ENCODE measurements around the gene ZBTB33. TPM values are rescaled to one million over a fixed set of nuclear protein-coding genes. Genes with fewer than 3 reads are reported as not detected.

The ZBTB33 gene, protein sequence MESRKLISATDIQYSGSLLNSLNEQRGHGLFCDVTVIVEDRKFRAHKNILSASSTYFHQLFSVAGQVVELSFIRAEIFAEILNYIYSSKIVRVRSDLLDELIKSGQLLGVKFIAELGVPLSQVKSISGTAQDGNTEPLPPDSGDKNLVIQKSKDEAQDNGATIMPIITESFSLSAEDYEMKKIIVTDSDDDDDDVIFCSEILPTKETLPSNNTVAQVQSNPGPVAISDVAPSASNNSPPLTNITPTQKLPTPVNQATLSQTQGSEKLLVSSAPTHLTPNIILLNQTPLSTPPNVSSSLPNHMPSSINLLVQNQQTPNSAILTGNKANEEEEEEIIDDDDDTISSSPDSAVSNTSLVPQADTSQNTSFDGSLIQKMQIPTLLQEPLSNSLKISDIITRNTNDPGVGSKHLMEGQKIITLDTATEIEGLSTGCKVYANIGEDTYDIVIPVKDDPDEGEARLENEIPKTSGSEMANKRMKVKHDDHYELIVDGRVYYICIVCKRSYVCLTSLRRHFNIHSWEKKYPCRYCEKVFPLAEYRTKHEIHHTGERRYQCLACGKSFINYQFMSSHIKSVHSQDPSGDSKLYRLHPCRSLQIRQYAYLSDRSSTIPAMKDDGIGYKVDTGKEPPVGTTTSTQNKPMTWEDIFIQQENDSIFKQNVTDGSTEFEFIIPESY
- total RNA-seq (2021), result 19.1 and 29.0 TPM in 2 replicates
- percentile 88 among the genes with signal in this experiment for Bru-seq, nascent RNA
- percentile 98 among the genes with signal in this experiment for BruChase-seq, experiment 1, labeled RNA remaining after a 2-hour chase
- percentile 97 among the genes with signal in this experiment for BruChase-seq, experiment 2, labeled RNA remaining after a 6-hour chase
- long read RNA-seq, full-length matches to known transcripts, result 21 of 24 reads
- long read RNA-seq, partial matches to known transcripts, result 0 of 24 reads
- long read RNA-seq, other reads (novel, unspliced or antisense), result 3 of 24 reads

DNA sequence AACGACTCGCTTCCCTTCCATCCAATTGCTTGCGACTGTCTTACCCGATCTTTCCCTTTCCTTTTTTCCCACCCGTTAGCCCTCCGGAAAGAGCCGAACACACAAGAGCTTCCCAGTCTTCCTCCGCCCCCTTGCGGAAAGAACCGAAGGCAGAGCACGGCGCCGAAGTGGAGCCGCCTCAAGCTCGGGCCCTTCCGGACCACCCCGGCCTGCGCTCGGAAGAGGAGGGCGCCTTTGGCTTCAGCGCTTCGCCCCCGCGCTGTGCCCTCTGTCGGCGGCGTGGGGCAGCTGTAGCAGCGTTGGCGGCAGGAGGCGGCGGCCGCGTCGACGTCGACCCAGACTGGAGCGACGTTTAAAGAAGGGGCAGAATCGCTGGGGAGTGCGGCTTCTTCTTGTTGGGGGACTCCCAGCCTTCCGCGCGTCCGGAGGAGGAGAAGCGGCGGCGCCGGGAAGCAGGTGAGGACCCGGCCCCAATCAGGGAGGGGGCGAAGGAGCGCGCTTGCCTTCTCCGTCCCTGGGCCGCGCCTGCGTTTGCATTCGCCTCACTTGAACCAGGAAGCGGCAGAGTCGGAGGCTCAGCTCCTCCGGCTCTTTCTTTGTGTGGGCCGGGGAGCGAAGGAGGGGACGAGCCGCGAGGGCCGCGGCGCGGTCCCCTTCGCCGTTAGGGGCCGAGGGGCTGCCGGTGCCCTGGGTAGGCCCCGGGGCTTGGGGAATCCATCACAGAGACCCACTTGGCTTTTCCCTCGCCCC lies at the start of gene ZBTB33:
TSS of gene ZBTB33 (plus strand) at position 291 of the 750 bp plus-strand sequence. CDS start 2,604 bp downstream, outside the sequence.
- Histone ChIP-seq H3K27me3 (ENCODE audit: insufficient read depth, low read depth) (no peaks in the 10 kb centered on the region), H3K4me1 (replicated peaks; ENCODE audit: insufficient read depth) (peaks cover 14% of the 10 kb centered on the region), H3K79me2 (ENCODE audit: low read depth) (peaks cover 40% of the 10 kb centered on the region), H3K27ac (peak within 1 kb of the TSS; percentile 83), H3F3A (ENCODE audit: insufficient read depth, low read depth) (peaks cover 7% of the 10 kb centered on the region; the same call in 1 of the 2 replicates), H4K20me1 (ENCODE audit: insufficient read depth) (peaks cover 14% of the 10 kb centered on the region; the same call in 1 of the 2 replicates), H3K4me3 (peak within 1 kb of the TSS; percentile 75), H2AFZ (peak within 1 kb of the TSS; percentile 91), H3K9me3 (ENCODE audit: insufficient read depth, low read depth) (no peaks in the 10 kb centered on the region), H3K9me2 (ENCODE audit: insufficient read depth) (no peaks in the 10 kb centered on the region), H3K4me2 (peak within 1 kb of the TSS; percentile 91), H3K36me3 (ENCODE audit: low read depth) (peaks cover 27% of the 10 kb centered on the region)
- CTCF ChIA-PET, result interaction anchor here (0.6 to 1.0 kb wide), 4 partner anchors 25 to 235 kb away, joined by 3 to 5 read pairs (median 3); no protein-coding TSS in a partner anchor
- intact Hi-C loops (cut with micrococcal nuclease; ENCODE audit: unreplicated experiment), result loop anchor here (1.0 to 5.0 kb wide), 3 partner anchors 59 to 217 kb away; partner anchors contain the start of gene LAMP2
- no peak for TF ChIP-seq EZH2 (IDR thresholded peaks at IDR 0.05; ENCODE audit: low read depth)
- TF ChIP-seq, protein P1, sequence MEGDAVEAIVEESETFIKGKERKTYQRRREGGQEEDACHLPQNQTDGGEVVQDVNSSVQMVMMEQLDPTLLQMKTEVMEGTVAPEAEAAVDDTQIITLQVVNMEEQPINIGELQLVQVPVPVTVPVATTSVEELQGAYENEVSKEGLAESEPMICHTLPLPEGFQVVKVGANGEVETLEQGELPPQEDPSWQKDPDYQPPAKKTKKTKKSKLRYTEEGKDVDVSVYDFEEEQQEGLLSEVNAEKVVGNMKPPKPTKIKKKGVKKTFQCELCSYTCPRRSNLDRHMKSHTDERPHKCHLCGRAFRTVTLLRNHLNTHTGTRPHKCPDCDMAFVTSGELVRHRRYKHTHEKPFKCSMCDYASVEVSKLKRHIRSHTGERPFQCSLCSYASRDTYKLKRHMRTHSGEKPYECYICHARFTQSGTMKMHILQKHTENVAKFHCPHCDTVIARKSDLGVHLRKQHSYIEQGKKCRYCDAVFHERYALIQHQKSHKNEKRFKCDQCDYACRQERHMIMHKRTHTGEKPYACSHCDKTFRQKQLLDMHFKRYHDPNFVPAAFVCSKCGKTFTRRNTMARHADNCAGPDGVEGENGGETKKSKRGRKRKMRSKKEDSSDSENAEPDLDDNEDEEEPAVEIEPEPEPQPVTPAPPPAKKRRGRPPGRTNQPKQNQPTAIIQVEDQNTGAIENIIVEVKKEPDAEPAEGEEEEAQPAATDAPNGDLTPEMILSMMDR (conservative IDR thresholded peaks at IDR 0.05), result peak; percentile 82
- BruUV-seq (replicated peaks), result no TSS peak
- DNase-seq, result peak; percentile 92 to 96
- POLR2A ChIA-PET (ENCODE audit: unreplicated experiment), result interaction anchor here (0.6 to 1.4 kb wide), 3 partner anchors 10 to 218 kb away, joined by 4 to 7 read pairs (median 5); no protein-coding TSS in a partner anchor

DNA sequence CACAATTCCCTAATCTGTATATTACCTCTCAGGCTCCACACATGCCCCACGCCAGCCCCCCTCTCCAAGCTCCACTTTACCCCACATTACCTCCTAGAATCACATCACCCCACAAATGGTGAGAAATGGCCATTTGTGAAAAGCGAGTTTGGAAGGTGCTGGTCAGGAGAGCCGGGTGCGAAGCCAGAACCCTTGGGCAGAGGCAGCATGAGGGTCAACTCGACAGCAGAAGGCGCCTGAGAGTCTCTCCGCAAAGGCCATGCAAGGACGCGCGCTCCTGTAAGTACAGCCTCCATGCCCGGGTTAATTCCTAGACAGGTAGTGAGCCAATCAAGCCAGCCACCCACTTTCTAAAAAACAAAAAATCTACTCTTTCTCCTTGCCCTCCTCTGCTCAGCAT lies 49.8 kb upstream of the ZBTB33 start:
- intact Hi-C loops (cut with micrococcal nuclease; ENCODE audit: unreplicated experiment), result no loop called here
- no peaks in the 10 kb centered on the region for H3K9me3 ChIP-seq (ENCODE audit: insufficient read depth, low read depth)
- no peaks in the 10 kb centered on the region for H4K20me1 ChIP-seq (ENCODE audit: insufficient read depth)
- H3K27ac ChIP-seq, result no peak overlapping the region
- TF ChIP-seq, protein P1 (conservative IDR thresholded peaks at IDR 0.05), result no peak
- TF ChIP-seq EZH2 (IDR thresholded peaks at IDR 0.05; ENCODE audit: low read depth), result no peak
- no peaks in the 10 kb centered on the region for H3K27me3 ChIP-seq (ENCODE audit: insufficient read depth, low read depth)
- no TSS peak for BruUV-seq (replicated peaks)
- DNase-seq, result no peak
- ChIA-PET POLR2A (ENCODE audit: unreplicated experiment) (no interaction called here), CTCF (no interaction called here)
- no peaks in the 10 kb centered on the region for H3K36me3 ChIP-seq (ENCODE audit: low read depth)
- no peak overlapping the region for H2AFZ ChIP-seq
- H3F3A ChIP-seq (ENCODE audit: insufficient read depth, low read depth), result no peaks in the 10 kb centered on the region
- no peak overlapping the region for H3K4me3 ChIP-seq
- no peak overlapping the region for H3K4me2 ChIP-seq
- H3K4me1 ChIP-seq (replicated peaks; ENCODE audit: insufficient read depth), result peaks cover 3% of the 10 kb centered on the region; the same call in 1 of the 2 replicates
- H3K9me2 ChIP-seq (ENCODE audit: insufficient read depth), result no peaks in the 10 kb centered on the region
- H3K79me2 ChIP-seq (ENCODE audit: low read depth), result no peaks in the 10 kb centered on the region
